SU-DHL-6 (cell line): ENCODE data around the gene APBA3.
A peak's percentile ranks its signal among the peaks of the same experiment; 100 is the strongest.

ENCODE experiments used
- H2AFZ ChIP-seq: fragments of 200-600 bp; sonication (generic); 2 replicates; pipeline ENCODE4 v1.6.1; 2014; ENCODE audit warnings: low read depth, mild to moderate bottlenecking, moderate library complexity, mixed read lengths, antibody characterized with exemption, low read length; ENCODE audit not compliant: severe bottlenecking
- H3F3A ChIP-seq: fragments of 200-600 bp; shearing (Covaris generic); 2 replicates; pipeline ENCODE4 v1.6.0; 2016; ENCODE audit warnings: antibody characterized with exemption, mild to moderate bottlenecking; ENCODE audit not compliant: insufficient read depth
- H3K27ac ChIP-seq: fragments of 200-600 bp; sonication (generic); 2 replicates; pipeline ENCODE4 v1.5.1; 2016; ENCODE audit warnings: low read depth, mild to moderate bottlenecking, low read length, moderate library complexity, mixed read lengths
- H3K27me3 ChIP-seq: fragments of 200-600 bp; sonication (generic), shearing (Covaris generic); 2 replicates; pipeline ENCODE4 v1.6.0; 2014; ENCODE audit warnings: mild to moderate bottlenecking, low read length
- H3K36me3 ChIP-seq: fragments of 200-600 bp; sonication (generic); 2 replicates; pipeline ENCODE4 v1.6.1; 2014; ENCODE audit warnings: mild to moderate bottlenecking, low read length, mixed read lengths
- H3K4me2 ChIP-seq: fragments of 300-600, 200-600 bp; shearing (Covaris generic), sonication (generic); 2 replicates; pipeline ENCODE4 v1.6.0; 2014; ENCODE audit warnings: low read length, low read depth, mild to moderate bottlenecking; ENCODE audit not compliant: poor library complexity, severe bottlenecking
- H3K4me3 ChIP-seq: fragments of 200-600 bp; sonication (generic); 2 replicates; pipeline ENCODE4 v1.5.1; 2014; ENCODE audit warnings: antibody characterized with exemption, low read length, mild to moderate bottlenecking, mixed read lengths; ENCODE audit not compliant: insufficient read depth, poor library complexity, severe bottlenecking
- H3K79me2 ChIP-seq: fragments of 200-600 bp; sonication (generic); 2 replicates; pipeline ENCODE4 v1.6.1; 2014; ENCODE audit warnings: mild to moderate bottlenecking, low read length, moderate library complexity; ENCODE audit not compliant: insufficient read depth
- H3K9ac ChIP-seq: fragments of 200-600 bp; sonication (generic); 2 replicates; pipeline ENCODE4 v1.7.0; 2014; ENCODE audit warnings: mild to moderate bottlenecking, low read length
- H3K9me2 ChIP-seq: fragments of 200-600 bp; sonication (generic); replicated peaks from 2 replicates; pipeline ENCODE4 v1.6.1; 2014; ENCODE audit warnings: low read length; ENCODE audit not compliant: insufficient read depth
- H3K9me3 ChIP-seq: fragments of 200-600 bp; sonication (generic); 2 replicates; pipeline ENCODE4 v1.6.1; 2014; ENCODE audit warnings: low read length, mixed read lengths; ENCODE audit not compliant: insufficient read depth
- H4K20me1 ChIP-seq: fragments of 200-600 bp; sonication (generic); 2 replicates; pipeline ENCODE4 v1.6.1; 2014; ENCODE audit warnings: low read depth, mild to moderate bottlenecking, antibody characterized with exemption, low read length, moderate library complexity, mixed read lengths
- EZH2phosphoT487 ChIP-seq: fragments of 200-600 bp; sonication (generic), shearing (Covaris generic); conservative IDR thresholded peaks from 2 replicates; pipeline ENCODE4 v1.6.1; 2018; ENCODE audit warnings: mild to moderate bottlenecking, antibody characterized with exemption, low read length, moderate library complexity, mixed read lengths
- TF ChIP-seq, protein P1 (sequence below): fragments of 200-600 bp; sonication (generic); IDR thresholded peaks from one replicate; pipeline ENCODE4 v1.5.1; 2017; ENCODE audit warnings: antibody characterized with exemption, mild to moderate bottlenecking, low read length, moderate library complexity; ENCODE audit not compliant: insufficient read depth, poor library complexity, severe bottlenecking

APBA3 gene

DNA sequence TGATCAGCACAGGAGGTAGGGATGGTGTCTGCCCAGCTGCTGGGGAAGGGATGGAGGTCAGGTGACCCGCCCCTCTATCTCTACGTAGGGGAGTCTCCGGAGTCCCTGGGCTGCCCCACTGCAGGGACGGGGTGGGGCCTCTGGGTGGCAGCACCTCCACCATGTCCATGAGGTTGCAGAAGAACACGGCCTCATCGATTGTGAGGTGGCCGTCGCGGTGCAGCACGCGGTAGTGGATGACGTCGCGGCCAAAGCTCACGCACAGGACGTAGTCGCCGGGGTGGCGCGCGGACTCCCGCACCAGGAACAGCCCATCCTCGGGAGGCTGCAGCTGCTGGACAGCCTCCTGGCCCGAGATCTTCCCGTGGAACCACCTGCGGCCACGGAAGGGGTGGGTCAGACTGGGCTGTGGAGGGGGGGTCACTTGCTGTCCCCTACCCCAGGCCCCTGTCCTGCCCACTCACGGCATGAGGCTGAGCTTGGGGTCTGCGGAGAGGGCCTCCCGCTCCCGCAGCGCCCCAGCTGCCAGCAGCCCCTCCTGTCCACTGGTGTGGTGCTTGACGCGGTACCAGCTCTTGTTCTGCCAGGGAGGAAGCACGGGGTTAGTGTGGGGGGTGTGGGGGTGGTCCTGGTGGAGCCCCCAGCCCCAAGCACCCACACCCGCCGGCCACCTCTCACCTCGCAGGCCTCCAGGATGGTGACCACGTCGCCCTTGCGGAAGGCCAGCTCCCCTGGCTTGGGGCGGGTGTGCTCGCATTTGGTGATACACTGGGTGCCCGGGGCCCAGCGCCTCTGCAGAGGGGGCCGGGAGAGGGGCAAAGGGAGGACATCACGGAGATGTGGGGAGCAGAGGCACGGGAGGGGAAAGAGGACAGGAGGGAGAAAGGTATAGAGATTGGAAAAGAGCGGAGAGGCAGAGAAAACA is 22.4 kb upstream of the APBA3 start:
- Histone ChIP-seq H3K79me2 (no peaks in the 10 kb centered on the region), H3K4me3 (no peak overlapping the region), H3F3A (no peaks in the 10 kb centered on the region), H3K4me2 (no peak overlapping the region), H3K9me3 (peaks cover 11% of the 10 kb centered on the region; the same call in 1 of the 2 replicates), H3K27me3 (no peaks in the 10 kb centered on the region), H4K20me1 (no peaks in the 10 kb centered on the region), H3K9ac (no peak overlapping the region), H3K27ac (no peak overlapping the region), H3K36me3 (no peaks in the 10 kb centered on the region), H3K9me2 (no peaks in the 10 kb centered on the region), H2AFZ (no peak overlapping the region)
- TF ChIP-seq, protein P1, sequence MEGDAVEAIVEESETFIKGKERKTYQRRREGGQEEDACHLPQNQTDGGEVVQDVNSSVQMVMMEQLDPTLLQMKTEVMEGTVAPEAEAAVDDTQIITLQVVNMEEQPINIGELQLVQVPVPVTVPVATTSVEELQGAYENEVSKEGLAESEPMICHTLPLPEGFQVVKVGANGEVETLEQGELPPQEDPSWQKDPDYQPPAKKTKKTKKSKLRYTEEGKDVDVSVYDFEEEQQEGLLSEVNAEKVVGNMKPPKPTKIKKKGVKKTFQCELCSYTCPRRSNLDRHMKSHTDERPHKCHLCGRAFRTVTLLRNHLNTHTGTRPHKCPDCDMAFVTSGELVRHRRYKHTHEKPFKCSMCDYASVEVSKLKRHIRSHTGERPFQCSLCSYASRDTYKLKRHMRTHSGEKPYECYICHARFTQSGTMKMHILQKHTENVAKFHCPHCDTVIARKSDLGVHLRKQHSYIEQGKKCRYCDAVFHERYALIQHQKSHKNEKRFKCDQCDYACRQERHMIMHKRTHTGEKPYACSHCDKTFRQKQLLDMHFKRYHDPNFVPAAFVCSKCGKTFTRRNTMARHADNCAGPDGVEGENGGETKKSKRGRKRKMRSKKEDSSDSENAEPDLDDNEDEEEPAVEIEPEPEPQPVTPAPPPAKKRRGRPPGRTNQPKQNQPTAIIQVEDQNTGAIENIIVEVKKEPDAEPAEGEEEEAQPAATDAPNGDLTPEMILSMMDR: peak; percentile 19
- no peak for TF ChIP-seq EZH2phosphoT487

DNA sequence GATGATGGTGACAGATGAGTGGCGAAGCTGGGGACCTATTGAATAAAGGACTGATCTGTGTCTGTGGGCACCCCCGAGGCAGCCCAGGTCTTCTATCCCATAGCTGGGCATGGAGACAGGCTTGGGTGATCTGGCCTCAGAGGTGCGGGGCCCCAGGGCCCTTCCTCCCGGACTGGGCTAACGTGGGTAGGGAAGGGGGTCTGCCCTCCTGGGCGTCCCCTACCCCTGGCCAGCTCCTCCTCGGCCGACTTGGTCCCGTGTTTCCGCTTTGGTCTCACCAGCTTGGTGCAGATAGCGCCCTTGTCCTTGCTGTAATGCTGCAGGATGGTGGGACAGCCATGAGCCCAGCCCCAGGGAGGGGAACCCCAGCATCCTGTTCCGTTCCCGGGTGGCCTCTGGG is 21.4 kb upstream of the APBA3 start:
- H4K20me1 ChIP-seq: no peaks in the 10 kb centered on the region
- H3K27ac ChIP-seq: no peak overlapping the region
- no peak overlapping the region for H2AFZ ChIP-seq
- no peaks in the 10 kb centered on the region for H3K27me3 ChIP-seq
- H3K9me3 ChIP-seq: peaks cover 11% of the 10 kb centered on the region; the same call in 1 of the 2 replicates
- no peak overlapping the region for H3K4me2 ChIP-seq
- no peaks in the 10 kb centered on the region for H3K36me3 ChIP-seq
- no peaks in the 10 kb centered on the region for H3F3A ChIP-seq
- H3K9me2 ChIP-seq: no peaks in the 10 kb centered on the region
- H3K4me3 ChIP-seq: no peak overlapping the region
- H3K79me2 ChIP-seq: no peaks in the 10 kb centered on the region
- TF ChIP-seq, protein P1: no peak
- no peak for TF ChIP-seq EZH2phosphoT487
- H3K9ac ChIP-seq: no peak overlapping the region

DNA sequence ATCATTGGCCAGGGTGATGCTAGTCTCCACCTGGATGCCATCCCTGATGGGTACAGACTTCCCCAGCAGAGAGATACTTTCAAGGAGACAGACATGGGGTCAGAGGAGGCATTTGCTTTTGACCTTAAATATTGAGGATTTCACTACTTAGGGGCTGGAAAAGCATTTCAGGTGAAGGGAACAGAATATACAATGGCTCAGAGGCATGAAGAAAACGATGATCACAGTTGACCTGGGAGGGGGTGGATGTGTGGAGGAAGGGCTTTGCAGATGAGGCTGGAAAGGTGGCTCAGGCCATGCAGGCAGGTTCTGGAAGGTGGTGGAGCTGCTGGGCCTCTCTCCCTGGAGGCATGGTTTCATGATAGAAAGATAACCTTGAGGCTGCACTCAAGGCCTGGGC is 20.8 kb upstream of the APBA3 start:
- no peaks in the 10 kb centered on the region for H3K36me3 ChIP-seq
- H3K9ac ChIP-seq: no peak overlapping the region
- no peak overlapping the region for H3K4me3 ChIP-seq
- no peaks in the 10 kb centered on the region for H4K20me1 ChIP-seq
- no peaks in the 10 kb centered on the region for H3F3A ChIP-seq
- H3K79me2 ChIP-seq: no peaks in the 10 kb centered on the region
- H3K27me3 ChIP-seq: no peaks in the 10 kb centered on the region
- H2AFZ ChIP-seq: no peak overlapping the region
- H3K27ac ChIP-seq: no peak overlapping the region
- H3K9me3 ChIP-seq: peaks cover 11% of the 10 kb centered on the region; the same call in 1 of the 2 replicates
- H3K9me2 ChIP-seq: no peaks in the 10 kb centered on the region
- H3K4me2 ChIP-seq: no peak overlapping the region
- TF ChIP-seq, protein P1: no peak
- TF ChIP-seq EZH2phosphoT487: no peak
